T follicular helper cell (primary cell): ENCODE measurements around the gene NGEF.

ENCODE experiments used
- DNase-seq: peaks from one replicate; pipeline ENCODE4 v3.0.0-alpha.2; 2020; ENCODE audit warnings: low read depth

The NGEF gene

DNA sequence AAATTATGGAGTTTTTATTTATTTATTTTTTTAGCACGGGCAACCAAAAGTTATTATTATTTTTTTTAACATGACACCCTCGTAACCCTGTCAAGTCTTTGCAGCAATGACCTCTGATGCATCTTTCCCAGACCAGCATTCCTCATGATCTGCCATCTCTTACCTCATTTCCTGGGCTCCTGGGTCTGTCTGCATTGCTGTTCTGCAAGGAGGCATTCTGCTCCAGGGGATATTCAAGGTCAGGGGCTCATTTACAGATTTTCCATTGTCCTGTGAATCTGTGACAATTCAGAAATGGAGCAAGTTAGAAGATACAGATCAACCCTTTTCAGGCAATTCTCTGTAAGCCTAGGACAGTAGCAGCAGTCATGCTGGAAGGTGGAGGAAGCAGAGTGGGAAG, 43.0 kb downstream of the NGEF start:
- no peak for DNase-seq

GRCh38 chr2:232967474-232967873, 45.6 kb downstream of the NGEF start:
- DNase-seq: no peak

DNA sequence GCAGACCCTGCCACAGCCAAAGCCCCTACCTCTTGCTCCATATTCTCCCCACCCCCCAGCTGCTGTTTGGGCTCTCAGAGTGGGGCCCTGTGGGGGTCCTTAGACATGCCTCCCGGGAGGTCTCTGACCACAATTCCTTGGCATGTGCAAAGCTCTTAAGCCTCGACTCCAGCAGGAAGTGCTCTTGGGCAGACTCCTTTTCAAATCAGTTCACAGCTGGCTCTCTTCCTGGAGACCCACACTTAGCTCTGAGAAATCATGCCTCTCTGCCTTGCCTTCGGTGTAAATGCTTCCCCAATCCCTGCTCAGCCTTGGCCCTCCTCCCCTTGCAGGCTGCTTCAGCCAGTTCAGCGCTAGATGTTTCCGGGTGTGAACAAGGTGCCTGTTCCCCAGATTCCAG, 46.9 kb downstream of the NGEF start:
- DNase-seq: no peak

- no peak for DNase-seq
Observed at GRCh38 chr2:232963913-232964312, 49.1 kb downstream of the NGEF start.

DNA sequence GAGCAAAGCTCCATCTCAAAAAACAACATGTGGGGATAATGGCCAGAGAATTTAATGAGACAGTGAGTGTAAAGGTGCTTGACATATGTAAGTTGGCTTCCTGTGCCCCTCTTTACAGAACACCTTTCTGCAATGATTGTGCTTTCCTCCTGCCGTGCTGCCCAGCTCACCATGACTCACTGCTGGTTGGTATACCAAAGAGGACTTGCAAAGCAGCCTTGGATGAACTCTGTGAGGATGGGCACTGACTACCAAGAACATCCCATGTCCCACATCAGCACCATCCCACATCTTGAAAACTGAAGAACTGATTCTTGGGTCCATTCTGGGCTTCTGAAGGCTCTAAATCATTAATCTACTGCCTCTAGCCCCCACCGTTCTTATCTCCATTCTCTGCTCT, 52.2 kb downstream of the NGEF start:
- no peak for DNase-seq

DNA sequence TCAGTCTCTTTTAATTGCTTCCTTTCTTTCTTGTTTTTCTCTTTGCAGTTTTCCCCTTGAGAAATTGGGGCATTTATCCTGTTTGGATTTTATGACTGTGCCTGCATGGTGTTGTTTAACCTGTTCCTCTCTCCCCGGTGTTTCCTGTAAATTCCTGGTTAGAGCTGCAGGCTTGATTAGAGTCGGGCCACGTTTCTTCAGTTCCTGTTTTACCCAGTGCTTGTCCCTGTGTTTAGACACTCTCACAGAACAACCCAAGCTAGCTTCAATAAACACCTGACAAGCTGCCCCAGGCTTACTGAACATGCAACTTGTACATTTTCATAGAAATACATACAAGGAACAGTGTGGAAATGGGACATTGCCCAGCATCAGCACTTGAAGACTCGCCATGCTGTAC, 53.9 kb downstream of the NGEF start:
- DNase-seq: no peak

DNA sequence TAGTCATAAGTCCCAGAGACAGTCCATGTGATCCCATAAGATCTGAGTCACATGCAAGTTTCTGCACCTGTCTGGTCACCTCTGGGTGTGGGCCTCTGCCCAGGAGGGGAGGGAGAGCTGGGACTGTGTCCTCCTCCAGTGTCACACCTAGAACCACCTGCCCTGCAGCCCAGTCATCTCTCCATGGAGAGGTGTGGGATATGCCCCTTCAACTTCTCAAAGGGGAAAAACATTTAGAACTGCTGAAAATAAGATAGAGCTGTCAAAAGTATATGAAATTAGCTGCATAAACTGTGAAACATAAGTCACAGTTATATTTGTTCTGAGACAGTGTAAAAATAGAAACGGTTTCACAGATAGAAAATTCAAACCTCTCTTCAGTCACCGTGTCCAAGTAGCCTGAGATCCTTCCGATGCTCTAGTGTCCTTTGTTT, 55.4 kb downstream of the NGEF start:
- no peak for DNase-seq

DNA sequence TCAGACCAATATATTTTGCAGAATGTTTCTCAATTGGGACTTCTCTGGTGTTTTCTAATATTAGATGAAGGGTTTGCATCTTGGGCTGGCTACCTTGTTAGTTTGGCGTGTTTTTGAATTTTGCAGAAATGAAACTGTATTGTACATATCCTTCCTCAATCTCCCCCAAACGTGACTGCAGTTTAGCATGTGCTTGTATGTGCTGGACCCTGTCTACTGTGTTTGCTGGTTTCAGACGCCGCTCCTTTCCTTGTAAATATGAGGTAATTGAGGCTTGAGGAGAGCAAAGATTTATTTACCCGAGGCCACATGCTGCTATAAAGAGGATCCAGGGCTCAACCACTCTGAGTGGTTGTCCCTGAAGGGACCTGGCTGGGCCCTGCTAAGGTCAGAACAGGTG, 57.2 kb downstream of the NGEF start:
- no peak for DNase-seq

GRCh38 chr2:232954691-232955090, 58.4 kb downstream of the NGEF start:
- DNase-seq: no peak

DNA sequence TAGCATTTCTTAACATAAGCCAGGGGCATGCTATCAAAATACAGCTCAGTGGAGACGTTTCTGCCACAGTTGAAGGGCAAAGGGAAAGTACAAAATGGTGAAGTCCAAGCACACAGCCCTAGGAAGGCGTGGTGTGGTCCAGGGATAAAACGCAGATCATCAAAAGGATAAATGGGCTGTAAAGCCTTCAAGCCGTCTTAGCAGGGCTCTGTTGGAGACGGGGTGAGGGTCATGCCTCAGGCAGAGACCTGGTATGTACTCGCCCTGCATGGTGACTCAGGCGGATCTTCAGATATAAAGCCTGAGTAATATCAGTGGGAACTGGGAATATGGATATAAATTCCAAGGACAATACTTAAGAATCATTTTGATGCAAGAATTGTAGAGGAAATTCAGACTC, 61.2 kb downstream of the NGEF start:
- DNase-seq: no peak

GRCh38 chr2:232951181-232951580, 61.9 kb downstream of the NGEF start:
- no peak for DNase-seq

- DNase-seq: no peak
Observed at GRCh38 chr2:232950751-232951150, 62.3 kb downstream of the NGEF start.

DNA sequence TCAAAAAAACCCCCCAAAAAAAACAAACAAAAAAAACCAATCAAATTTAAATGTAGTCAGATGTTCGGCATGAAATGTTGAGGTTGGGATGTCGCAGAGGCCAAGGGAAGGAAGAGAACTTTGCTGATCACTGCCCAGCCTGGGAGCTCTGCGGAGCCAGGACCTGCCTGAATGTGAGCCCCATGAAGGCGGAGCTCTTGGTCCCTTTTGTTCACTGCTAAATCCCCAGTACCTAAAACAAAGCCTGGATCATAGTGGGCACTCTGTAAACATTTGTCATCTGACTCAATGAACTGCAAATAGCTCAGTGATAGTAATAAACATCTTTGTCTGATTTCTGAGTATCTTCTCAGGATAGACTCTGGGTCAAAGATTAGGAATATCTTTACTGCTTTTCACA, 64.0 kb downstream of the NGEF start:
- DNase-seq: no peak

DNA sequence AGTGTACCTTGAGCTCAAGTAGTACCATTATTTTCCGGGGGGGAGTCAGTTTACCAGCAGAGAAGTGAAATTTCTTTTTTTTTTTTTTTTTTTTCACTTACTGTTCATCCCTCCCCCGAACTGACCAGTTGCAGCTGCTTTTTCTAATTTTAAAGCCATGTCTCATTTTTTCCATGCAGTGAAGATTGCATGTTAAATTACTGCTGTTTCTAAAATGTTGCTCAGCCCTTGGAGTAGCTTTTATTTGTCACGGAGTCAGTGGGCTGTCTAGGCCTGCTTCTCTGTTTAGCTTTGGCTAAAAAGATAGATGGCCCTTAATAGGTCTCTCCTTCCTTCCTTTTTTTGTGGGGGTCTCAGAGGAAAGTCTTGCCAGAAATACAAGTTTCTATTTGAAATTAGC, 70.2 kb downstream of the NGEF start:
- DNase-seq: no peak

GRCh38 chr2:232941912-232942594, 71.0 kb downstream of the NGEF start:
- DNase-seq: no peak

GRCh38 chr2:232941400-232941799, 71.7 kb downstream of the NGEF start:
- no peak for DNase-seq

DNA sequence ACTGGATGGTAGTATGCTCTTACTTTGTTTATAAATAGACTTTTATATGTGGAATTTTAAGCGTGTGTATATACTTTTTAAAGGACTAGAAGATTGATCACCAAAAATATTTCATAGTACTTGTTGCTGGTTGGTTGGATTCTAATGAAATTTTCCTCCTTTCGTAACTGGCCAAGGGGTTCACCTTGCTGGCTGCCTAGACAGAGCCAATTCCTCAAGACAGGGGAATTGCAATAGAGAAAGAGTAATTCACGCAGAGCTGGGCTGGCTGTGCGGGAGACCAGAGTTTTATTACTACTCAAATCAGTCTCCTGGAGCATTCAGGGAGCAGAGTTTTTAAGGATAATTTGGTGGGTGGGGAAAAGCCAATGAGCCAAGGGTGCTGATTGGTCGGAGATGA, 72.3 kb downstream of the NGEF start:
- no peak for DNase-seq

GRCh38 chr2:232937278-232937906, 75.7 kb downstream of the NGEF start:
- DNase-seq: no peak

- no peak for DNase-seq
Observed at GRCh38 chr2:232931636-232932035, 81.4 kb downstream of the NGEF start.

DNA sequence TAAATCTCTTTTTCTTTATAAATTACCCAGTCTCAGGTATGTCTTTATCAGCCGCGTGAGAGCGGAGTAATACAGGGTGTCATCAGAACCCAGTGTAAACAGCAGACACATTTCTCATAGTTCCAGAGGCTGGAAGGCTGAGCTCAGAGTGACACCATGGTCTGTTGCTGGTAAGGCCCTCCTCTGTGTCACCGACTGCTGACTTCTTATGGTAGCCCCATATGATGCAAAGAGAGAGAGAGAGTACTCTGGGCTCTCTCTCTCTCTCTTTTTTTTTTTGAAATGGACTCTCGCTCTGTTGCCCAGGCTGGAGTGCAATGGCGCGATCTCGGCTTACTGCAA, 83.0 kb downstream of the NGEF start:
- no peak for DNase-seq

DNA sequence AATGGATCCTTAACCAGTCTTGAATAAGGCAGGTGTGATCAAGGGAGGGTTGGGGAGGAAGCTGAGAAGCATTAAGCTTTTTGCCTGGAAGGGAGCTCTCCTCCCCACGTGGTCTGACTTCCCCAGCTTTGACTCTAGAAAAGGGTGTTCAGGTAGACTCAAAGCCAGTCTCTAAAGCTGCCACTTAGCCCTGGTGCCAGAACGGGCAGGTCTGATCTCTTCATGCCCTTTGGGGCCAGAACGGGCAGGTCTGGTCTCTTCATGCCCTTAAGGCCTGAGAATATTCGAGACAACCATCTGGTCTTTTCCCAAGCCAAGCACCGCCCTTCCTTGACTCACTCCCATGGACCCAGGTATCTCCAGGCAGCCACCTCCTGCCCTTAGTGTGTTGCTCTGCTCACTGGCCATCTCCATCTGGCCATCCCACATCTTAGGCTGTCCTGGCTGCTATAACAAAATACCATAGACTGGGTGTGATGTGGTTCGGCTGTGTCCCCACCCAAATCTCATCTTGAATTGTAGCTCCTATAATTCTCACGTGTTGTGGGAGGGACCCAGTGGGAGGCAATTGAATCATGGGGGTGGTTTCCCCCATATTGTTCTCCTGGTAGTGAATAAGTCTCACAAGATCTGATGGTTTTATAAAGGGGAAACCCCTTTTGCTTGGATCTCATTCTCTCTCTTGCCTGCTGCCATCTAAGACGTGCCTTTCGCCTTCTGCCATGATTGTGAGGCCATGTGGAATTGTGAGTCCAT, 83.6 kb downstream of the NGEF start:
- no peak for DNase-seq

DNA sequence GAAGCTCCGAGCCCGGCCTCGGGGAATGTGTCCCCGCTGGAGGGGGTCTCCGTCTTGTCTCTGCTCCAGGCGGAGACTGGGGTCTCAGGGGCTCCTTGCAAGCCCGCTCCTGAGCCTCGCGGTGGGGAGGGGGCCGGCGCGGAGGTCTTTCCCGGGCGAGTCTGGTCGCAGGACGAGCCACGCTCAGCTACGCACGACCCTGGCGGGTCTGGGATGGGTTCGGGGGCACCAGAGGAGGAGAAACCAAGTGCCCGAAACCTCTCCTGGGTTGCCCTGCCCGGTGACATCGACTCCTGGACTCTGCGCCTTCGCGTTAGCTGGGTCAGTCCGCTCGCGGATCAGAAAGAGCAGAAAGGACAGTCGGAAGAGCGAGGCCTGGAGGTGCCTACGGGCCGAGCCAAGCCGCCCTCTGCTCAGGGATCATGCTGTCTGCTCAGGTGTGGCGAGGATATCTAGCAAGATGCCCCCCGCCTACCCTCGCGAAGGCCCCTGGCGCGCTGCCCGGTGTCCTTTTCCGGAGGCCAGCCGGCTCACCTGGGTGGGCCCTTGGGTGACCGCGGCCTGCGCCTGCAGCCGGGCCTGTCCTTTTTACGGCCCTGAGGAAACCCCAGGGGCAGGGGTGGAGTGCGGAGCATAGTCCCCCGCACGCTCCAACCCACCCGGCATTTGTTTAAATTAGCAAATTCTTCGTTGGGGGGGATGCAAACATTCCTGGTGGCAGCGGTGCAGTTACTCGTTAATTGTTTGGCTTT, 84.3 kb downstream of the NGEF start:
- DNase-seq: no peak
